SK-N-SH treated with all-trans-retinoic acid at 6 μM for 48 hours (cell line): ENCODE measurements around the gene CALML6.
A peak's percentile ranks its signal among the peaks of the same experiment; 100 is the strongest.

Experiments used
- ATAC-seq: fragments of 200-7000 bp; cut with Tn5 transposase; 3 replicates; pipeline ENCODE4 v1.9.1; 2020; ENCODE audit warnings: mild to moderate bottlenecking, moderate library complexity
- ARNTL ChIP-seq: fragments of 450-650 bp; formaldehyde crosslinking; IDR thresholded peaks from 2 replicates; pipeline ENCODE4 v1.5.0; 2020; ENCODE audit warnings: low read depth, mild to moderate bottlenecking, moderate library complexity, borderline replicate concordance
- BACH2 ChIP-seq: fragments of 250-450 bp; sonication (Bioruptor Pico); IDR thresholded peaks from 2 replicates; pipeline ENCODE4 v1.9.0; 2021; ENCODE audit warnings: mild to moderate bottlenecking, borderline replicate concordance
- CSDC2 ChIP-seq: fragments of 250-450 bp; sonication (Bioruptor Pico); IDR thresholded peaks from 2 replicates; pipeline ENCODE4 v1.5.0; 2020; ENCODE audit warnings: mild to moderate bottlenecking, moderate library complexity
- ESRRG ChIP-seq: fragments of 250-450 bp; sonication (Bioruptor Pico); IDR thresholded peaks from 2 replicates; pipeline ENCODE4 v1.6.1; 2021; ENCODE audit warnings: mild to moderate bottlenecking
- GLIS3 ChIP-seq: fragments of 250-450 bp; sonication (Bioruptor Pico); IDR thresholded peaks from 2 replicates; pipeline ENCODE4 v1.5.0; 2020; ENCODE audit warnings: mild to moderate bottlenecking, moderate library complexity
- ISL1 ChIP-seq: fragments of 250-450 bp; sonication (Bioruptor Pico); IDR thresholded peaks from 2 replicates; pipeline ENCODE4 v2.1.2; 2022; ENCODE audit warnings: mild to moderate bottlenecking, moderate library complexity
- OSR1 ChIP-seq: fragments of 250-450 bp; sonication (Bioruptor Pico); IDR thresholded peaks from 2 replicates; pipeline ENCODE4 v1.8.0; 2022; ENCODE audit warnings: moderate library complexity, mild to moderate bottlenecking, inconsistent platforms
- RARB ChIP-seq: fragments of 250-450 bp; sonication (Bioruptor Pico); IDR thresholded peaks from 2 replicates; pipeline ENCODE4 v1.8.0; 2021; ENCODE audit warnings: mild to moderate bottlenecking, moderate library complexity
- SNAI2 ChIP-seq: fragments of 250-450 bp; sonication (Bioruptor Pico); IDR thresholded peaks from 2 replicates; pipeline ENCODE4 v1.5.0; 2020; ENCODE audit warnings: mild to moderate bottlenecking, moderate library complexity
- TCF4 ChIP-seq: fragments of 250-450 bp; sonication (Bioruptor Pico); IDR thresholded peaks from 2 replicates; pipeline ENCODE4 v1.8.0; 2021; ENCODE audit warnings: mild to moderate bottlenecking, moderate library complexity, borderline replicate concordance
- TOX ChIP-seq: fragments of 250-450 bp; sonication (Bioruptor Pico); IDR thresholded peaks from 2 replicates; pipeline ENCODE4 v1.8.0; 2021; ENCODE audit warnings: mild to moderate bottlenecking, moderate library complexity, borderline replicate concordance
- ZFP30 ChIP-seq: fragments of 450-650 bp; formaldehyde crosslinking; IDR thresholded peaks from 2 replicates; pipeline ENCODE4 v1.5.0; 2022; ENCODE audit warnings: mild to moderate bottlenecking, moderate library complexity
- ZNF565 ChIP-seq: fragments of 450-650 bp; formaldehyde crosslinking; conservative IDR thresholded peaks from 2 replicates; pipeline ENCODE4 v1.5.0; 2020; ENCODE audit warnings: low read depth, mild to moderate bottlenecking, moderate library complexity
- TF ChIP-seq, protein P1 (sequence below): fragments of 250-450 bp; sonication (Bioruptor Pico); IDR thresholded peaks from 2 replicates; pipeline ENCODE4 v1.5.0; 2020; ENCODE audit warnings: mild to moderate bottlenecking, moderate library complexity
- TF ChIP-seq, protein P2 (sequence below): fragments of 250-450 bp; sonication (Bioruptor Pico); IDR thresholded peaks from 2 replicates; pipeline ENCODE4 v1.8.0; 2021; ENCODE audit warnings: low read depth, mild to moderate bottlenecking, moderate library complexity, borderline replicate concordance
- TF ChIP-seq, protein P3 (sequence below): fragments of 250-450 bp; sonication (Bioruptor Pico); IDR thresholded peaks from 2 replicates; pipeline ENCODE4 v1.5.1; 2021; ENCODE audit warnings: mild to moderate bottlenecking, moderate library complexity
- TF ChIP-seq, protein P4 (sequence below): fragments of 250-450 bp; sonication (Bioruptor Pico); IDR thresholded peaks from 2 replicates; pipeline ENCODE4 v1.5.1; 2020; ENCODE audit warnings: low read depth, mild to moderate bottlenecking, moderate library complexity
- TF ChIP-seq, protein P5 (sequence below): fragments of 250-450 bp; sonication (Bioruptor Pico); IDR thresholded peaks from 2 replicates; pipeline ENCODE4 v1.8.0; 2020; ENCODE audit warnings: mild to moderate bottlenecking, moderate library complexity, borderline replicate concordance

Gene CALML6

DNA sequence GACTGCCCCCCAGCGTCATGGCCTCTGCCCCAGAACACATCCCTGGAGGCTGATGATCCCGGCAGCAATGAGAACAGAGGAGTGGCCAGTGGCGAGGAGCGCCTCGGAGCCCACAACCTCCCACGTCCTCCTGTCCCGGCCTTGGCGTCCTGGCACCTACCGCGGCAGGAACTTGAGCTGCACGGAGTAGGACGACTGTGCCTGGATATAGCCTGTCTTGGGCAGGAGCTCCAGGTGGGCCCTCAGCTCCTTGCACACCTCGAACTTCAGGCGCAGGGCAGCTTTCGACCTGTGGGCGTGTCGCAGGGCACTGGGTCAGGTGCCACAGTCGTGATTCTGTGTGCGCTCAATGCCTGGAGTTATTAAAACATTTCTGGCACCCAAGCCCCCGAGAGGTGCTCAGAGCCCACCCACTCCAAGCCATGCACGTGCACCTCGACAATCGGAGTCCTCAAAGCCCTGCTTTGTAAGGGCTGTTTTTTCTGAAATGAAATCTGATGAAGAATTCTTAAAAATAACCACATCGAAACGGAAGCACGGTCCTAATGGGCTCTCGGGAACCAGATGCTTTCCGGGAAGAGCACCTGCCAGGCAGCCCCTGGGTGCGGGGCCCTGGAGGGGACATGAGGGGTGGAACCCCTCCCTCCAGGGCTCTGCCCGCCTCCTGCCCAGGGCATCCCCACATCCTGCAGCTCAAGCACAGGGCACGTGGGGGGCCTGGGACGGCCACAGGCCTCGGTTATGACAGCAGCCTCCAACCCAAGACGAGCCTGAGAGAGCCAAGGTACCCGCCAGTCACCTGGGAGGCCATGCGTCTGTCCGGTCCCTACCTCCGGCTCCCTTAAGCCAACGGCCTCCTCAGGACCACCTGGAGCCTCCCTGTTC, 27.1 kb downstream of the CALML6 start:
- TF ChIP-seq, protein P1, sequence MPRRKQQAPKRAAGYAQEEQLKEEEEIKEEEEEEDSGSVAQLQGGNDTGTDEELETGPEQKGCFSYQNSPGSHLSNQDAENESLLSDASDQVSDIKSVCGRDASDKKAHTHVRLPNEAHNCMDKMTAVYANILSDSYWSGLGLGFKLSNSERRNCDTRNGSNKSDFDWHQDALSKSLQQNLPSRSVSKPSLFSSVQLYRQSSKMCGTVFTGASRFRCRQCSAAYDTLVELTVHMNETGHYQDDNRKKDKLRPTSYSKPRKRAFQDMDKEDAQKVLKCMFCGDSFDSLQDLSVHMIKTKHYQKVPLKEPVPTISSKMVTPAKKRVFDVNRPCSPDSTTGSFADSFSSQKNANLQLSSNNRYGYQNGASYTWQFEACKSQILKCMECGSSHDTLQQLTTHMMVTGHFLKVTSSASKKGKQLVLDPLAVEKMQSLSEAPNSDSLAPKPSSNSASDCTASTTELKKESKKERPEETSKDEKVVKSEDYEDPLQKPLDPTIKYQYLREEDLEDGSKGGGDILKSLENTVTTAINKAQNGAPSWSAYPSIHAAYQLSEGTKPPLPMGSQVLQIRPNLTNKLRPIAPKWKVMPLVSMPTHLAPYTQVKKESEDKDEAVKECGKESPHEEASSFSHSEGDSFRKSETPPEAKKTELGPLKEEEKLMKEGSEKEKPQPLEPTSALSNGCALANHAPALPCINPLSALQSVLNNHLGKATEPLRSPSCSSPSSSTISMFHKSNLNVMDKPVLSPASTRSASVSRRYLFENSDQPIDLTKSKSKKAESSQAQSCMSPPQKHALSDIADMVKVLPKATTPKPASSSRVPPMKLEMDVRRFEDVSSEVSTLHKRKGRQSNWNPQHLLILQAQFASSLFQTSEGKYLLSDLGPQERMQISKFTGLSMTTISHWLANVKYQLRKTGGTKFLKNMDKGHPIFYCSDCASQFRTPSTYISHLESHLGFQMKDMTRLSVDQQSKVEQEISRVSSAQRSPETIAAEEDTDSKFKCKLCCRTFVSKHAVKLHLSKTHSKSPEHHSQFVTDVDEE (CRISPR knock-in tag): no peak
- TF ChIP-seq OSR1 (CRISPR knock-in tag) (no peak), CSDC2 (CRISPR knock-in tag) (no peak), GLIS3 (CRISPR knock-in tag) (no peak), ISL1 (no peak)
- TF ChIP-seq, protein P2, sequence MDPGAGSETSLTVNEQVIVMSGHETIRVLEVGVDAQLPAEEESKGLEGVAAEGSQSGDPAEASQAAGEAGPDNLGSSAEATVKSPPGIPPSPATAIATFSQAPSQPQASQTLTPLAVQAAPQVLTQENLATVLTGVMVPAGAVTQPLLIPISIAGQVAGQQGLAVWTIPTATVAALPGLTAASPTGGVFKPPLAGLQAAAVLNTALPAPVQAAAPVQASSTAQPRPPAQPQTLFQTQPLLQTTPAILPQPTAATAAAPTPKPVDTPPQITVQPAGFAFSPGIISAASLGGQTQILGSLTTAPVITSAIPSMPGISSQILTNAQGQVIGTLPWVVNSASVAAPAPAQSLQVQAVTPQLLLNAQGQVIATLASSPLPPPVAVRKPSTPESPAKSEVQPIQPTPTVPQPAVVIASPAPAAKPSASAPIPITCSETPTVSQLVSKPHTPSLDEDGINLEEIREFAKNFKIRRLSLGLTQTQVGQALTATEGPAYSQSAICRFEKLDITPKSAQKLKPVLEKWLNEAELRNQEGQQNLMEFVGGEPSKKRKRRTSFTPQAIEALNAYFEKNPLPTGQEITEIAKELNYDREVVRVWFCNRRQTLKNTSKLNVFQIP (CRISPR knock-in tag): no peak
- TF ChIP-seq, protein P3, sequence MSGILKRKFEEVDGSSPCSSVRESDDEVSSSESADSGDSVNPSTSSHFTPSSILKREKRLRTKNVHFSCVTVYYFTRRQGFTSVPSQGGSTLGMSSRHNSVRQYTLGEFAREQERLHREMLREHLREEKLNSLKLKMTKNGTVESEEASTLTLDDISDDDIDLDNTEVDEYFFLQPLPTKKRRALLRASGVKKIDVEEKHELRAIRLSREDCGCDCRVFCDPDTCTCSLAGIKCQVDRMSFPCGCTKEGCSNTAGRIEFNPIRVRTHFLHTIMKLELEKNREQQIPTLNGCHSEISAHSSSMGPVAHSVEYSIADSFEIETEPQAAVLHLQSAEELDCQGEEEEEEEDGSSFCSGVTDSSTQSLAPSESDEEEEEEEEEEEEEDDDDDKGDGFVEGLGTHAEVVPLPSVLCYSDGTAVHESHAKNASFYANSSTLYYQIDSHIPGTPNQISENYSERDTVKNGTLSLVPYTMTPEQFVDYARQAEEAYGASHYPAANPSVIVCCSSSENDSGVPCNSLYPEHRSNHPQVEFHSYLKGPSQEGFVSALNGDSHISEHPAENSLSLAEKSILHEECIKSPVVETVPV: no peak
- TF ChIP-seq, protein P4, sequence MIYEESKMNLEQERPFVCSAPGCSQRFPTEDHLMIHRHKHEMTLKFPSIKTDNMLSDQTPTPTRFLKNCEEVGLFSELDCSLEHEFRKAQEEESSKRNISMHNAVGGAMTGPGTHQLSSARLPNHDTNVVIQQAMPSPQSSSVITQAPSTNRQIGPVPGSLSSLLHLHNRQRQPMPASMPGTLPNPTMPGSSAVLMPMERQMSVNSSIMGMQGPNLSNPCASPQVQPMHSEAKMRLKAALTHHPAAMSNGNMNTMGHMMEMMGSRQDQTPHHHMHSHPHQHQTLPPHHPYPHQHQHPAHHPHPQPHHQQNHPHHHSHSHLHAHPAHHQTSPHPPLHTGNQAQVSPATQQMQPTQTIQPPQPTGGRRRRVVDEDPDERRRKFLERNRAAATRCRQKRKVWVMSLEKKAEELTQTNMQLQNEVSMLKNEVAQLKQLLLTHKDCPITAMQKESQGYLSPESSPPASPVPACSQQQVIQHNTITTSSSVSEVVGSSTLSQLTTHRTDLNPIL (CRISPR knock-in tag): no peak
- ATAC-seq: no peak

DNA sequence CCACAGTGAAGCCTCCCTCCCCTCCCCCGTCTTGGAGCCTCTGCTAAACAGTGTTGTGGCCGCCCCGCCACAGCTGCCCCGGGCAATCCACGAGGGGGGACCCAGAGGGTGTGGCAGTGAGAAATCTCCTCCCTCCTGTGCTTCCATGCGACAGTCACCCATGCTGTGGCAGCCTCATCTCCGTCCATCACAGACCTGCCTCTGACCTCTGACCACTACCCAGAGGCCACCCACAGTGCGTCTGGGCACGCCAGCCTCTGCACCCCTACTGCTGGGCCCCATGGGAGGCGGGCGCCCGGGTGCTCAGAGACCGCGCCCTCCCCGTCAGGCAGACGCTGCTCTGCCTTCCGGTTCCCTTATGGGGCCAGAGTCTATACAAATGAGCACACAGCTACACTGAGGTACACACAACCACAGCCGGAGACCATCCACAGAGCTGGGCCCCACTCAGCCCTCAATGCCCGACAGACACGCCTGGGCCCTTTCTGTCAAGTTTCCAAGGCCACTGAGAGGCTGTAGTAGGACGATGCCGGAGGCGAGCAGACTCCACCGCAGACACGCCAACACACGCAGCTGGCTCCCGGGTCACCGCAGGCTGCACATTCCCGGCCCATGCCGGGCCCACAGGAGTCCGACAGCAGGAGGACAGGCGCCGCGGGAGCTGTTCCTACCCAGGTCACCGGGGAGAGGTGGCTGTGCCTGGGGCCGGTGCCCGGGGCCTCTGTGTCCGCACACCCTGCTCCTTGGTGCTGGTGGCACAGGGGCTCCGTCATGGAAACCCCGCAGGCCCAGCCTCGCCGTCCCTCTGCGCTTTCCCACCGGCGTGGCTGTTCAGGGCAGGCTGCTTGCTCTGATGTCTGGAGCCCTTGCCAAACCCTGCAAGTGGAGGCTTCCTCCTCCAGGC, 27.9 kb downstream of the CALML6 start:
- ATAC-seq: no peak; the same call in 2 of the 3 replicates
- no peak for TF ChIP-seq ARNTL (CRISPR knock-in tag)
- TF ChIP-seq CSDC2 (CRISPR knock-in tag): no peak
- no peak for TF ChIP-seq BACH2 (CRISPR knock-in tag)
- TF ChIP-seq SNAI2 (CRISPR knock-in tag): no peak

DNA sequence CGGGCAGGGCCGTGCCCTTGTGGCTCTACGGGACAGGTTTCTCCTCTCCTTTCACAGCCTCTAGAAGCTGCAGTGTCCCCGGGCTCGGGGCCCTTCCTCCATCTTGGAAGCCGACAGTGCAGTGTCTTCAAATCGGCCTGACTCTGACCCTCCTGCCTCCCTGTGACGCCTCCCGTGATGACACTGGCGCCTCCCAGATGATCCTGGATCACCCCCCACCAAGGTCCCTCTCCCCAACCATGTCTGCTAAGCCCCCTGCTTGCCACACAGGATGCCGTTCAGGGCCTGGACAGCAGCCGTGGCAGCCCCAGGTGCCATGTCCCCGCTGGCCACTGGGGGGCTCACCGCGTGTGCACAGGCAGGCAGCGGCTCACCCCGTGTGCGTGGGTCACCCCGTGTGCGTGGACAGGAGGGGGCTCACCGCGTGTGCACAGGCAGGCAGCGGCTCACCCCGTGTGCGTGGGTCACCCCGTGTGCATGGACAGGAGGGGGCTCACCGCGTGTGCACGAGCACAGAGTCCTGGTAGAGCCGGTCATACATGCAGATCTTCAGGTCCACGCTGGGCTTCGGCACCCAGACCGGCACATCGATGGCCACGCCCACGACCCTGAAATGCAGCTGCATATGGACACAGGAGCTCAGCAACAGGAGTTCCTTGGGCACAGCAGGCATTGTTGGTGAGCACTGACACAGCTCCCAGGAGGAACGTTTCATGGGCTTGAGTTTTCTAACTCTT, 28.9 kb downstream of the CALML6 start:
- peak; percentile 98 for ATAC-seq
- TF ChIP-seq, protein P3: no peak
- TF ChIP-seq, protein P5, sequence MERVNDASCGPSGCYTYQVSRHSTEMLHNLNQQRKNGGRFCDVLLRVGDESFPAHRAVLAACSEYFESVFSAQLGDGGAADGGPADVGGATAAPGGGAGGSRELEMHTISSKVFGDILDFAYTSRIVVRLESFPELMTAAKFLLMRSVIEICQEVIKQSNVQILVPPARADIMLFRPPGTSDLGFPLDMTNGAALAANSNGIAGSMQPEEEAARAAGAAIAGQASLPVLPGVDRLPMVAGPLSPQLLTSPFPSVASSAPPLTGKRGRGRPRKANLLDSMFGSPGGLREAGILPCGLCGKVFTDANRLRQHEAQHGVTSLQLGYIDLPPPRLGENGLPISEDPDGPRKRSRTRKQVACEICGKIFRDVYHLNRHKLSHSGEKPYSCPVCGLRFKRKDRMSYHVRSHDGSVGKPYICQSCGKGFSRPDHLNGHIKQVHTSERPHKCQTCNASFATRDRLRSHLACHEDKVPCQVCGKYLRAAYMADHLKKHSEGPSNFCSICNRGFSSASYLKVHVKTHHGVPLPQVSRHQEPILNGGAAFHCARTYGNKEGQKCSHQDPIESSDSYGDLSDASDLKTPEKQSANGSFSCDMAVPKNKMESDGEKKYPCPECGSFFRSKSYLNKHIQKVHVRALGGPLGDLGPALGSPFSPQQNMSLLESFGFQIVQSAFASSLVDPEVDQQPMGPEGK: no peak
- TF ChIP-seq ZFP30 (CRISPR knock-in tag): no peak
- TF ChIP-seq ARNTL (CRISPR knock-in tag): no peak
- TF ChIP-seq ZNF565 (CRISPR knock-in tag): no peak
- TF ChIP-seq, protein P2 (CRISPR knock-in tag): no peak
- TF ChIP-seq SNAI2 (CRISPR knock-in tag): no peak
- no peak for TF ChIP-seq TCF4 (CRISPR knock-in tag)
- TF ChIP-seq RARB: no peak
- no peak for TF ChIP-seq BACH2 (CRISPR knock-in tag)
- no peak for TF ChIP-seq TOX (CRISPR knock-in tag)
- TF ChIP-seq, protein P4 (CRISPR knock-in tag): no peak
- no peak for TF ChIP-seq OSR1 (CRISPR knock-in tag)
- TF ChIP-seq ESRRG (CRISPR knock-in tag): no peak
